ENCODE measurements around the gene MGRN1. TPM values are rescaled to one million over a fixed set of nuclear protein-coding genes. Genes with fewer than 3 reads are reported as not detected.

Gene MGRN1
- total and polyA plus RNA-seq, 4 donors, result 29.5 to 112 (median 47.0) TPM

DNA sequence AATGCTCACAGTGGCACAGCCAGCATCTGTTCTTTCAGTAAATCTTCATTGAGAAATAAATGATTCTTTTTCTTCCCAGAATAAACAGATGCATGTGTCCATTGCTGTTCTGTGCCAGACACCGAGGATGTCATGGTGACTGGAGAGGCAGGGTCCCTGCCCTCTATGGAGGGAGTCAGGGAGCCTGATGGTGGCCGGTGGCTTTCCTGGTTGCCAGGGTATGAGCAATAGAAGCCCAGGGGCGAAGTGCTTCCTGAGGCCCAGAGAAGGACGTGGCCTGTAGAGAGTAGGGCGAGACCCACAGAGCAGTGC is 38.8 kb downstream of the MGRN1 start:
- Histone ChIP-seq H3K36me3 (ENCODE audit: control insufficient read depth in 4 of 4, insufficient read depth in 4 of 4, low read length in 4 of 4) (peaks cover 3 to 46% (median 26%) of the 10 kb centered on the region in 4 donors), H3K4me3 (no peak overlapping the region), H3K27me3 (ENCODE audit: control insufficient read depth in 3 of 3, insufficient read depth in 3 of 3, low read length in 2 of 3) (no peaks in the 10 kb centered on the region), H3K4me1 (ENCODE audit: control insufficient read depth in 5 of 5, insufficient read depth in 5 of 5, low read length in 5 of 5) (peaks cover 0 to 20% (median 4%) of the 10 kb centered on the region in 5 donors), H3K9ac (ENCODE audit: insufficient read depth in 1 of 2, low read length in 2 of 2) (no peak overlapping the region), H3K27ac (ENCODE audit: low read depth in 1 of 2, low read length in 1 of 2) (peak overlapping the region in 1 of 2 donors; percentile 17), H3K9me3 (ENCODE audit: control insufficient read depth in 4 of 4, insufficient read depth in 3 of 4, low read length in 3 of 4) (no peaks in the 10 kb centered on the region)
- ATAC-seq (ENCODE audit: insufficient read depth, low FRiP score) (no peak), DNase-seq (no peak)
- TF ChIP-seq, protein P1, sequence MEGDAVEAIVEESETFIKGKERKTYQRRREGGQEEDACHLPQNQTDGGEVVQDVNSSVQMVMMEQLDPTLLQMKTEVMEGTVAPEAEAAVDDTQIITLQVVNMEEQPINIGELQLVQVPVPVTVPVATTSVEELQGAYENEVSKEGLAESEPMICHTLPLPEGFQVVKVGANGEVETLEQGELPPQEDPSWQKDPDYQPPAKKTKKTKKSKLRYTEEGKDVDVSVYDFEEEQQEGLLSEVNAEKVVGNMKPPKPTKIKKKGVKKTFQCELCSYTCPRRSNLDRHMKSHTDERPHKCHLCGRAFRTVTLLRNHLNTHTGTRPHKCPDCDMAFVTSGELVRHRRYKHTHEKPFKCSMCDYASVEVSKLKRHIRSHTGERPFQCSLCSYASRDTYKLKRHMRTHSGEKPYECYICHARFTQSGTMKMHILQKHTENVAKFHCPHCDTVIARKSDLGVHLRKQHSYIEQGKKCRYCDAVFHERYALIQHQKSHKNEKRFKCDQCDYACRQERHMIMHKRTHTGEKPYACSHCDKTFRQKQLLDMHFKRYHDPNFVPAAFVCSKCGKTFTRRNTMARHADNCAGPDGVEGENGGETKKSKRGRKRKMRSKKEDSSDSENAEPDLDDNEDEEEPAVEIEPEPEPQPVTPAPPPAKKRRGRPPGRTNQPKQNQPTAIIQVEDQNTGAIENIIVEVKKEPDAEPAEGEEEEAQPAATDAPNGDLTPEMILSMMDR (IDR thresholded peaks at IDR 0.05; ENCODE audit: control extremely low read depth, extremely low read depth), result no peak
- 28 to 60% methylated on average over 5 of the region's 5 CpGs for WGBS, 2 donors

DNA sequence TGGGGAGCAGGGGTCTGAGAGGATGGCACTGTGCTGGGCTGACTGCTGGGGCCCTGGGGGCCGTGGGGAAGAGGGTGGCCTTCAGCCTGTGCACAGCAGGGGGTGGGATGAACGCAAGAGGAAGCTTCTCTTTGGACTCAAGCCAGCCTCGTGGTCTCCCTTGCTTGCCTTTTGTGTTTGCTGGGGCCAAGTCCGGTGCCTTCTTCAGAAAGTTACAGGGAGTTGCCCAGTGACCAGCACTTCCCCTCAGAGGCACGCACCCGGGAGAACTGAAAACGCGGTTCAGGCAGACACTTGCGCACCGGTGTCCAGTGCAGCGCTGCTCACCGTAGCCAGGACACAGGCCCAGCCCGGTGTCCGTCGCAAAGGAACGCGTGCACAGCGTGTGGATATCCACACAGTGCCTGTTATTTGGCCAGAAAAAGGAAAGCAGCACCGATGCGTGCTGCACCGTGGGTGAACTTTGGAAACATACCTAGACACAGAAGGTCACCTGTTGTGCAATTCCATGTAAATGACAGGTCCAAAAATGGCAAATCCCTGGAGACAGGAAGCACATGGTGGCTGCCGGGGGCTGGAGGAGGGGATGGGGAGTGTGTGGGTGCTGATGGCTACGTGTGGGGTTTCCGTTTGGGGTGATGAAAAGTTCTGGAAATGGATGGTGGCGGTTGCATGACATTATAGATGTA is 39.3 kb downstream of the MGRN1 start:
- H3K27me3 ChIP-seq (ENCODE audit: control insufficient read depth in 3 of 3, insufficient read depth in 3 of 3, low read length in 2 of 3), result no peaks in the 10 kb centered on the region
- no peak overlapping the region for H3K9ac ChIP-seq (ENCODE audit: insufficient read depth in 1 of 2, low read length in 2 of 2)
- peak overlapping the region in 1 of 2 donors; percentile 17 for H3K27ac ChIP-seq (ENCODE audit: low read depth in 1 of 2, low read length in 1 of 2)
- H3K9me3 ChIP-seq (ENCODE audit: control insufficient read depth in 4 of 4, insufficient read depth in 3 of 4, low read length in 3 of 4), result no peaks in the 10 kb centered on the region
- 25 to 54% methylated on average over 25 of the region's 25 CpGs for WGBS, 2 donors
- TF ChIP-seq, protein P1 (IDR thresholded peaks at IDR 0.05; ENCODE audit: control extremely low read depth, extremely low read depth), result no peak
- DNase-seq (peak in 2 of 3 donors; percentile 36 to 58), ATAC-seq (ENCODE audit: insufficient read depth, low FRiP score) (peak; percentile 14)
- H3K4me3 ChIP-seq, result no peak overlapping the region
- peaks cover 7 to 44% (median 28%) of the 10 kb centered on the region in 4 donors for H3K36me3 ChIP-seq (ENCODE audit: control insufficient read depth in 4 of 4, insufficient read depth in 4 of 4, low read length in 4 of 4)
- peaks cover 0 to 20% (median 4%) of the 10 kb centered on the region in 5 donors for H3K4me1 ChIP-seq (ENCODE audit: control insufficient read depth in 5 of 5, insufficient read depth in 5 of 5, low read length in 5 of 5)

DNA sequence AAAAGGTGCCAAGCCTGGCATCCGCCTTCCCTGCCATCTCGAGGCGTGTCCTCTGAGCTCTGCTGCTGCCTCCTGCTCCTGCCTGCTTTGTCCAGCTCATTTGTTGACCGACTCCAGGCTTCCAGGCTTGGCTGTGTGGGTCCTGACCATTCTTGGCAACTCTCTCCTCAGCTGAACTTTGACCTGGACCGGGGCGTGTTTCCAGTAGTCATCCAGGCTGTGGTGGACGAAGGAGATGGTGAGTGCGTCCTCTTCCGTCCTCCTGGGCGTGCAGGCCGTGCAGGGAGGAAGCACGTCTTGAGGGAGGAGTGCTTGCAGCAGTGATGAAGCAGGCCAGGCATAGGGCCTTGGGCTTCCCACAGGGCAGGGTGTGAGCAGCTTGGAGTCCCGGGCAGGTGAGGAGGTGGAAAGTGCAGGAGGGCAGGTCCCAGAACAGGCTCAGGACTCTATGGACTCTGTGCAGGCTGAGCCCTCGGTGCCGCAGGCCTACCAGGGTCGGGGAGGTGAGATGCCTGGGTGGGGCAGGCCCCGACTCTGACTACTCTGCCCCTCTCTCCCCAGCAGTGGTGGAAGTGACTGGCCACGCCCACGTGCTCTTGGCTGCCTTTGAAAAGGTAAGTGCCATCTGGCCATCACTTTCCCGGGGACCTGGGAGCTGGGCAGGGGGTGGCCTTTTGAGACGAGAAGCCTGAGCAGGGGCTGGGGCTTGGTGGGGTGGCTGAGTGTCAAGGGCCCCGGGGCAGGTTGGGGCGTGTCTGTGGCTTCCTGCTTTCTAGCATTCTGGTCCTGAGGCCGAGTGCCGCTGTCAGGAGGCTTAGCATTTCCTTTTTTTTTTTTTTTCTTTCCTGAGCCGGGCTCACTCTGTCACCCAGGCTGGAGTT is 40.2 kb downstream of the MGRN1 start:
- H3K4me3 ChIP-seq, result no peak overlapping the region
- no peaks in the 10 kb centered on the region for H3K9me3 ChIP-seq (ENCODE audit: control insufficient read depth in 4 of 4, insufficient read depth in 3 of 4, low read length in 3 of 4)
- 28 to 41% methylated on average over 26 of the region's 26 CpGs for WGBS, 2 donors
- no peak overlapping the region for H3K9ac ChIP-seq (ENCODE audit: insufficient read depth in 1 of 2, low read length in 2 of 2)
- H3K4me1 ChIP-seq (ENCODE audit: control insufficient read depth in 5 of 5, insufficient read depth in 5 of 5, low read length in 5 of 5), result peaks cover 0 to 20% (median 4%) of the 10 kb centered on the region in 5 donors
- DNase-seq (no peak), ATAC-seq (ENCODE audit: insufficient read depth, low FRiP score) (peak; percentile 35)
- H3K27me3 ChIP-seq (ENCODE audit: control insufficient read depth in 3 of 3, insufficient read depth in 3 of 3, low read length in 2 of 3), result no peaks in the 10 kb centered on the region
- H3K27ac ChIP-seq (ENCODE audit: low read depth in 1 of 2, low read length in 1 of 2), result peak overlapping the region in 1 of 2 donors; percentile 76
- peaks cover 8 to 45% (median 32%) of the 10 kb centered on the region in 4 donors for H3K36me3 ChIP-seq (ENCODE audit: control insufficient read depth in 4 of 4, insufficient read depth in 4 of 4, low read length in 4 of 4)
- TF ChIP-seq, protein P1 (IDR thresholded peaks at IDR 0.05; ENCODE audit: control extremely low read depth, extremely low read depth), result no peak
